GM19239 (cell line): Measurements from ENCODE around the gene TMBIM4.

ENCODE experiments used
- DNase-seq: peaks from one replicate; pipeline ENCODE4 v3.0.0; 2011; ENCODE audit warnings: low spot score; ENCODE audit not compliant: insufficient read length
- FAIRE-seq: peaks from 2 replicates; lab custom pipeline; 2011; peaks lifted over from hg19 to GRCh38; lab: Jason Lieb, UNC

TMBIM4 gene

DNA sequence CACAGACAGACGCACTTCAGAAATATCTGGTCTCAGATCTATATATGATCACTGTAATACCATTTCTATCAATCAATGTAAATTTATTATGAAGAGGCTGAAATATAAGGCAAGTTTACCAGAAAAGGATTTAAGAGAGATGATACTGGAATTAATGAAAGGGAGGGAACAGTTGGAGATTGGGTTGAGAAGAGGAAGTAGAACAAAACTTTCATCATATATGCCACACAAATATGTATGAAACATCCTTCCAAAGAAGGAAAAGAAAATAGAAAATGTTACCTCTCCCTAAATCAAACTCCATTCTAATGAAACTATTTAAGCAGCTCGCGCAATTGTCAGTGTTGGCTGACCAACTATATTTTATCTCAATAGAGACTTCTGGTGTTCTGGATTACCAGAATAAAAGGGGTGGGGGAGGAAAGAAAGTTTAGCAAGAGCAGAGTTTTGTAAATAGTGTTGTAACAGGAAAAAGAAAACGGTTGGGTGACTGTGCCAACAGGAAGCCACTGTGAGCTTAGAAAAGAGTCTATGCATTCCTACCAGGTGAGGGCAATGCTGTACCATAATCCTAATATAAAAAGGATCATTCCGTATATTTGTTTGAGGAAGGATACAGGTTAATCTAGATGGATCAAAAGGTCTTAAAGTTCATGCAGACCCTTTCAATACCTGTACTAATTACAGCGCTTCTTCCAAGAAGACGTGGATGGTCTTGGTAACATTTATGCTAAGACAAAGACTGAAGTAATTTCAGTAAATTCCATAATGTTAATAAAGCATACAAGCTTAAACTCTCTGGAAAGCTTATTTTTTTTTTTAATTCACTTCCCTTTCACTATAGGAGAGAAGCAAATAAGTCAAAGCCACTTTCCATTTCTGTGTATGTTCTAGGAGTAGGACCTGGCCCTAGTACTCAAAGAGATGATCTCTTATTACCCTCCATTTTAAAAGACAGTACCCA lies 24.7 kb downstream of the TMBIM4 start:
- FAIRE-seq (peak; percentile 58), DNase-seq (no peak)

DNA sequence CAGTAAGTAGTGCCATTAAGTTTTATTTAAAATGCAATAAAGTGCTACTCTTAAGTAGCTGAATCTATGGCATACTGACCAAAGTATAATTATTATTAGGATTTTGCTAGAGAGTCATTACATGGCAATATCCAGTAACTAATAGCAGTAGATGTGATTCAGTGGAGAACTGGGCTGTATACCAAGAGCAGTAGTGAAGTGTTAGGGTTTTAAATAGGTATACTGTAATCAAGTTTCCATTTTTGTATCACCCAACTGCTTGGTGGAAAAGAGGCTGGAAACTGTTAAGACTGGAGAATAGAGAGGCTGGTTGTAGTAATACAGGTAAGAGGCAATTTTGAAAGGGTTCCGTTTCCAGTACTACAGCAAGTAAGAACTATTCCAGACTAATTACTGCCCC lies 25.9 kb downstream of the TMBIM4 start:
- FAIRE-seq (no peak), DNase-seq (no peak)

DNA sequence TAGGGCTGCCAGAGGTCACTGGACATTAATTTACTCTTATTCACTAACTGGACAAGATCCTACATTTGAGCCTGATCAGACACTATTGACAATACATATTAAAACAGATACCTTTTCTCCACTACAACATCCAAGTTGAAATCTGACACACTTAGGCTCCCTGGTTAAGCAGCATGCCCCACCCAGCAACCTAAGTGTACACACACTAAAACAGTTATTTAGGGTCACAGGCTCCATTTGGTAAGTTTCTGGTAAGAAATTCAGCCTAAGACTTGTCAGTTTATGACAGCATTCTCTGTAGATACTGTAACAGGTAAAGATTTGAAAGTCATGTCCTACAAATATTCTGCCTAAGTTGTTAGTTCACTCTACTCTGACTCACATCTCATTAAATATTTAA lies 27.0 kb downstream of the TMBIM4 start:
- no peak for FAIRE-seq
- DNase-seq: no peak

DNA sequence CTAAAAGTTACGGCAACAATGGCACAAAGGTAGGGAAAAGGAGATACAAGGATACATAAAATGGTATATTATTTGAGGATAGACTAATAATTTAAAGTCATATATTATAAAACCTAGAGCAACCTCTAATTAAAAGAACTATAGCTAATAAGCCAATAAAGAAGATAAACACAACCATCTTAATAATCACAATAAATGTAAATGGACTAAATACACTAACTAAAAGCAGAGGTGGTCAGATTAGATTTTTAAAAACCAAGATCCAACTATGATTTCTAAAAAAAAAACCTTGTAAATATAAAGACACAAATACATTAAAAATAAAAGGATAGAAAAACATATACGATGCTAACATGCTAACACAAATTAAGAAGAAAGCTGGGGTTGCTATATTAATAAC lies 28.5 kb downstream of the TMBIM4 start:
- DNase-seq (no peak), FAIRE-seq (no peak)

DNA sequence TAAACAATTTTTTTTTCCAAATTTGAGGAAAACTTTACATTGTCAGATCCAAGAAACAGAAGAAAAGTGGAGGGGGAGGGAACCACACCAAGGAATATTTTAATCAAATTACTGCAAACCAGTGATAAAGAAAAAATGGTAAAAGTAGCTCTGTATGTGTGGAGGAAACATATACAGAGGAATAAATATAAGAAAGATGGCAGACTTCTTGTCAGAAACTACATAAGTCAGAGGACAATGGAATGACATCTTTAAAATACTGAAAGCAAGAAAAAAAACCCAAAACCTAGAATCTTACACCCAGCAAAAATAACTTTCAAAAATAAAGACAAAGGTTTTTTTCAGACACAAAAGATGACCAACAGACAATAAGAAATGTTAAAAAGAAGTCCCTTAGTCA lies 29.1 kb downstream of the TMBIM4 start:
- DNase-seq: no peak
- FAIRE-seq: no peak

DNA sequence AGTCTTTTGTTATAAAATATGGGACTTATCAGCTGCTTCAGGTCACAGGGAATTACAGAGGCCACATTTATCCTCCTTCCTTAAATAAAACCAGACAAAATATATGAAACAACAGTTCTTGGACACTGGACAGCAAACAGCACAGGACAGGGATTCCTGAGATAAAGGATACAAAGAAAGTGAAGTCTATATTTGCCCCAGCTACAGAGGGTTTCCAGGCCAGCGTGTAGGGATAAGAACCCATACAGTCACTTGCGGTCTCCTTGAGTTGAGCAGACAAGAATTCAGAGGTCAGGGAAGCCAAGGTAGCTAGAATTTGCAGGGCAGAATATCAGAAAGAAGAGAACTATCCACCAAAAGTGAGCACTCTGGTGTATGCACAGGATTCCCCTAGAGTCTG lies 30.5 kb downstream of the TMBIM4 start:
- no peak for FAIRE-seq

DNA sequence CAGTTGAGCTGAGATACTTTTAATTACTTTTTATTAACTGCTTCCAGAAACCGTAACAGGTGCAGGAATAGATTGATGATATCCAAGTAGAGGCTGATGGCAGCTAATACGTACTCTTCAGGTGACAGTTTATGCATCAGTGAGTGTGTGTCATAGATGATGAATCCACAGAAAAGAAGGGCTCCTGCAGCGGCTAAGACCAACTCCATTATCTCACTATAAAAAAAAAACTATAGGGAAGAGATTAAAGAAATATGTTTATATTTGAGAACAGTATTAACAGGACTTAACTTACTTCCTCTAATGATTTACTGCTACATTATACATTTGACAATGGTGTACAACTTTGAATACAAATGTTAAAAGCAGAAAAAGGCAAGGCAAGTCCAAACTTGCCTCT lies 31.9 kb downstream of the TMBIM4 start:
- DNase-seq (no peak), FAIRE-seq (no peak)

More for the DNA sequence above, 30.5 kb downstream of the TMBIM4 start:
- no peak for DNase-seq

DNA sequence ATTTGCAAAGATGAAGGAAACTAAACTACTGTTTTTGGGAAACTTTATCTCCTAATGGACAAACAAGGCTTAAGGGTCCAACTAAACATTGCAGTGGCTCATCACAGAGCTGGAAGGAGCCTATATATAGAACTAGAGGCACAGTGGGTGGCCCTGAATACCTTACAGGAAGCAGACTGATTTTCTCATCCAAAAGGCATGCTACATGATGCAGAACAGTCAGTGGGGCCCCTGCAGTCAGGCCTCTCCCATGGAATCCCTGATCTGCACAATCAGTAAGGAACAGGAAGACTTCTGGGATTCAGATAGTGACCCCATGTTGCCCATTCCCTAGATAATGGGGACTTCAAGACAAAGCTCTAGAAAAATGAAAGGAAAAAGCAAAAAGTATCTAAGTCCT lies 37.4 kb downstream of the TMBIM4 start:
- FAIRE-seq (no peak), DNase-seq (no peak)

DNA sequence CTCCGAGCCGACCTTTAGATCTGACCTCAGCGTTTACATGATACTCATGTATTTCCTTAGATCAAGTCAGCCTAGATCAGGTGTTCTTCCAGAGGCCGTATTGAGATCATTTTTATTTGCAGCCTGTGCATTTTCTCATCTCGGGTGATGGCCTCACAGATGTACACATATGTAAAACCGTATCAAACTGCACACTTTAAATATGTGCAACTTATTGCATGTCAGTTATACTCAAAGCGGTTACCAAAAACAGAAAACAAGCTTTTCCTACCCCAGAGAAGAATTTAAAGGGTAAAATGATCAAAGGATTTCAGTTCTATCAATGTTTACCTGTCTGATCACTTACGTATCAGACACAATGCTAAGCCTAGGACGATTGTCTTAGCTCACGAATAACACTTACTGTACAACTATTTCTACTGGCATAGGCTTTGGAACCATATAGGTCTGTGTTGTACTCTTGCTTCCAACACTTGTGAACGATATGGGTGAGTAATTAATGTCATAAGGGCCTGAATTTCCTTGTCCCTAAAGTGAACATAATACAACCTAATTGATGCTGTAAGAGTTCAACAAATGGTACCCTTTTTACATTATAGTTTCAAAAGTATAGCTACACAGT lies 38.6 kb downstream of the TMBIM4 start:
- DNase-seq (no peak), FAIRE-seq (peak; percentile 21)

DNA sequence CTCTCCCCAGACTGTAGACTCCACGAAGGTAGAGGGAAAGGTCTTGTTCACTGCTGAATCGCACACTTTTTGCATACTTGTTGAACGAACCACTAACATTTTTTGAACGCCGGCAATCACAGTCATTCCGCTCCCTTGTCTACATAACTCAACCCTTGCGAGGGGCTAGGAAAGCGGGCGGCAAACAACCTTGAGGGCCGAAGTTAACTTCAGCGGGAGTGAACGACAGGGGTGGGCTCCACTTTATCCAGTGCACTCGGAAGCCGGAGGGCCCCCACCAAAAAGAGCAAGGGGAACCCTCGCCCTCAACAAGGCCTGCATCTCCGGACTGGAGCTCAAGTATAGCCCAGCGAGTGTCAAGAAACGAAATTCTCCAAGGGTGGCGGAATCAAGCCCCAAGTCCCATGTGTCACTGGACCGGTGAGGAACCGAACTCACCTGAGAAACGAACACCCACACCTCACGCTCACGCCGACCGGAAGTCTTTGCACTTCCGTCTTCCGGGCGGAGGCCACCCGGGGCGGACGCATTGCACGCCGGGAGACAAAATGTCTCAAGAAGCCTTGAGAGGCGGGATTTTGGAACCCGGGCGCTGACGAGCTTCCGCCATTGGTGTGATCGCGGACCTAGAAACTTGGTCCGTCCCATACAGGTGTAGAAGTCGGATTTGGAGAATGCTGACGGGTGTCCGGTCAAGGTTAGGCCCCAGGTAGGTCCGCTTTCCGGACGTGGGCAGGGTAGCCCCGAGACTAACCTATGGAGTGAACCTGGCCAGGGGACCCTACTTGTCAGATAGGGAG lies 39.3 kb downstream of the TMBIM4 start, which contains the start of gene LLPH:
Gene LLPH, minus strand, starts transcription at position 484 of the 800 bp plus-strand sequence. CDS start 1,644 bp downstream, outside the sequence.
- FAIRE-seq (peak; percentile 92), DNase-seq (peak; percentile 81)

DNA sequence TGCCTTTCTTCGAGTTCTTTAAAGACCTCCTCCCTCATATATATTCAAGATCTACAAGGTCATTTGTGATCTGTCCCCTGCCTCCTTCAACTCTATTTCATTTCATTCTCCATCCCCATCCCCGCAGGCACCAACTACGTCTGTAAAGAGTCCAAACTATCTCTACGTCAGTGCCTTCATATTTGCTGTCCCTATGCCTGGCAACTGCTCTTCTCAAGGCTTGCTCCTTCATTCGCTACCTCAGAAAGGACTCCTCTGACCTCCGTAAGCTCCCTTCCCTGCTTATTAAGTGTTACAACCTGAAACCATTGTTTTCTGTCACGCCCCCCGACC lies 39.9 kb downstream of the TMBIM4 start:
- FAIRE-seq: no peak

DNA sequence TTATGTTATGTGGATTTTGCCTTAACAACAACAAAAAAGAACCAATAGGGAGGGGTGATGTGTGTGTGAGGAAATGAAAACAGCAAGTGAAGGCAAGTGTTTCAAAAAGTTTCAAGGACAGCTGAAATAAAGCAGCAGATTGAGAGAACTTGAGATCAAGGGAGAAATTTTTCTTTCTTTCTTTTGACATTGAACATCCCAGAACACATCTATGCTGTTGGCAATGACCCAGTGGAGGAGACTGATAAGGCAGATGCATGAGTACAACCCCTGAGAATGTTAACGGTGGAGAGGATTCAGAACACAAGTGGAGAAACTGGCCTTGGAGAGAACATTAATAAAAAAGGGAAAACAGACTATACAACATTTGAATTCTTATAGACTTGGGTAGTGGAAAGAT lies 42.1 kb downstream of the TMBIM4 start:
- no peak for FAIRE-seq
- DNase-seq: no peak

More for the DNA sequence above, 39.9 kb downstream of the TMBIM4 start:
- no peak for DNase-seq

DNA sequence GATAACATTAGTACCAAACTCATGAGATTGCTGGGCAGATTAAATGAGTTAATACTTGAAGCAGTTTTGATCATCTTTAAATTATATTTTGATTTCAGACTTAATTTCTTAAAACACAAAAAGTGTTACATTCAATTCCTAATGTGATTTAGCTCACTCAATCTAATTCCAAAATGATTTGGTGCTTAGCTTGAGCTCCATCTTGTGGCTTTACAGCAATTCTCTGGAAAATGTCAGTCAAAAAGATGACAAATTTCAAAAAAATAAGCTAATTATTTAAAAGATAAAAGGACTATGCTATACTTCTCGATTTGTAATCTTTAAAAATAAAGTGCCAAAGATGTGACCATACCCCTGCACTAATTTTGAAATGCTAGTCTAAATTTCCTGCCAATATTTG lies 49.3 kb downstream of the TMBIM4 start:
- DNase-seq (no peak), FAIRE-seq (no peak)

DNA sequence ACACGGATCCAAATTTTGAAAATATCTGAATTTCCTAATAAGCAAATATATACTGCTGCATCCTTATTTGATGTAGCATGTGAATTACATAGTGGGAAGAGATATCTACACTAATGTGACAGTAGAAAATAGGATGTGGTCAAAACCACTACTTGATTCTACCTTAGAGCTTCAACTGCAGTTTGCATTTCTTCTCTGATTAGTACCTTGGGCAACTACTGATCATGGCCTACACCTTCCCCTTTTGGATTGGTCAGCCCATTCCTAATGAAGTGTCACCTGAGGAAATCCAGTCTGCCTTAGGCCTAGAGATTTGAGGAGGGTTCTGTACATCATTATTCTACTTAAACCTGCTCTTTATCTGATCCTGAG lies 49.9 kb downstream of the TMBIM4 start:
- FAIRE-seq (no peak), DNase-seq (no peak)

DNA sequence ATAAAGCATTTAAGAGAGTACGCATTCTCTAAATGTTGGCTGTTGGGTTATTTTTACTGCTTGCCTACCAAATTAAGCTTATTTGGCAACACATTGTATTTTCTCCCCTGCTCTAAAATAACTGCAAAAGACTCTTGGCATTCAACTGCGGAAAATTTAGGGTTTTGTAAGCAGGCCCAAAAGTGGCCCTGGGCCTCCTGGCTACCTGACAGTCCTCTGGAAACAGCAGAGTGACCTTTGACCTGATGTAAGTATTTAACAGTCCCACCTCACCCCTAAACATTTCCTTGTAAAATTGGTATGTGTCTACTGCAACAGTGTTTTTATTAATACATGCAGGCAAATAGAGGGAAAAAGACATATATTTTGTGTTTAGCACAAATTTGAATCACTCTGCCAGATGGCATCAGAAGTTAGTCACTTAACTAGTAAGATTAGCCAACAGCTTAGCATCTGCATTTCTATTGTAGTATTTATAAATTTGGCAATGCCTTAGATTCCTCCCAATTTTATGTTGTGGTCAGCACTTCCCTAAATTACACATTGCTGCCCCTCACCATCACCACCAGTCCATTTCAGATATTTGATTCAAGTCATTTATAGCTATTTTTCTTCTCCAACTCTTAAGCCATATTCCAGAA lies 50.4 kb downstream of the TMBIM4 start:
- FAIRE-seq (no peak), DNase-seq (no peak)

DNA sequence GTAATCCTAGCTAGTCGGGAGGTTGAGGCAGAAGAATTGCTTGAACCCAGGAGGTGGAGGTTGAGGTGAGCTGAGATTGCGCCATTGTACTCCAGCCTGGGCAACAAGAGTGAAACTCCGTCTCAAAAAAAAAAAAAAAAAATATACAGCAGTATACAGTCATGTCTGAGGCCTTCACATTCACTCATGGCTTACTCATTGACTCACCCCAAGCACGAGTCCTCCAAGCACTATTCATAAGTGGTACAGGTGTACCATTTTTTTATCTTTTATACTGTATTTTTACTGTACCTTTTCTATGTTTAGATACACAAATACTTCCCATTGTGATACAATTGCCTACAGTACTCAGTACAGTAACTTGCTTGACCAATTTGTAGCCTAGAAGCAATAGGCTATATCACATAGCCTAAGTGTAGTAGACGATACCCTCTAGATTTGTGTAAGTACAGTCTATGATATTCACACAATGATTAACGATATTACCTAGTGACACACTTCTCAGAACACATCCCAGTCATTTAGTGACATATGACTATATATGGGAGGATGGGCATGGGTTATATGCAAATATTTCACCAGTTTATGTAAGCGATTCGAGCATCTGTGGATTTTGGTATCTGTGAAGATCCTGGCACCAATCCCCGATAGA lies 51.4 kb downstream of the TMBIM4 start:
- FAIRE-seq: no peak

DNA sequence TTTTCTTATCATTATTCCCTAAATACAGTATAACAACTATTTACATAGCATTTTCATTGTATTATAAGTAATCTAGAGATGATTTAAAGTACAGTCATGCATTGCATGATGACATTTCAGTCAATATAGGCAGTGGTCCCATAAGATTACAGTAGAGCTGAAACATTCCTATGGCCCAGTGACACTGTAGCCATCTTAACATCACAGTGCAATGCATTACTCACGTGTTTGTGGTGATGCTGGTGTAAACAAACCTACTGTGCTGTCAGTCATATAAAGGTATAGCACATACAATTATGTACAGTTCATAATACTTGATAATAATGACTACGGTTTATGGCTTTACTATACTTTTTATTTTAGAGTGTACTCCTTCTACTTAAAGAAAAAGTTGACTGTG lies 52.6 kb downstream of the TMBIM4 start:
- no peak for DNase-seq
- no peak for FAIRE-seq

More for the DNA sequence above, 51.4 kb downstream of the TMBIM4 start:
- no peak for DNase-seq

DNA sequence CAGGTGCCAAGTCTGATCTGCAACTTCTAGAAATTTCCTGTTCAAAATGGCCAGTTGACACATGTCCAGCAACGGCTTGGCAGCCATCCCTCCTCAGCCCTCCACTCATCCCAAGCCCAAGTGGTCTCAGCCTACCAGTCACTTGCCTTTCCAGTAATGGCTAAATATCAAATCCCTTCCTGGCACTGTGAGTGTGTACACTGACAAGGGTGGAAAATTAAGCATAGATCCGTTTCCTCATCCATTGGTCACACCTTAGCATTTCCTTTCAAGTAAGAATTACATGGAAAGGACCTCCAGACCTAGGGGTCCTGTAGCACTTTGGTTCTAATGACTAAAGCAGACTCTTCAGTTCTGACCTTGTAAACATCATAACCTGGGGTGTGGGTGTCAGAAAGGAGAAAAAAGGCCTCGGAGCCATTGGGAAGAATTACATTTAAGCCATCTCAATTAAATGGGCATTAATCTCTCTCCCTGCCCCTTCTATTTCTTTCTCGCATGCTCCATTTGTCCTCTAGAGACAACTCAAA lies 54.7 kb downstream of the TMBIM4 start:
- FAIRE-seq (no peak), DNase-seq (no peak)

DNA sequence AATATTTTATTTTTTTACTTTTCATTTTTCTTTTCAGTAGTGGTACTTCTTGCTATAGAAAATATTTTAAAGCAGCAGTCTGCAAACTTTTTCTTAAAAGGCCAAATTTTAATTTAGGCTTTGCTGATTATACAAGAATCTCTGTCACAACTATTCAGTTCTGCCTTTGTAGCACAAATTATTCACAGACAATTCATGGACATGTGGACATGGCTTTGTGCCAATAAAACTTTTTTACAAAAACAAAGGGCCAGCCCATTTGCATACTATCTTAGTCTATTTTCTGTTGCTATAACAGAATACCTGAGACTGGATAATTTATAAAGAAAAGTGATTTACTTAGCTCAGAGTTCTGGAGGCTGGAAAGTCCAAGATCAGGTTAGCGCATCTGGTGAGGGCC lies 56.3 kb downstream of the TMBIM4 start:
- FAIRE-seq: no peak

DNA sequence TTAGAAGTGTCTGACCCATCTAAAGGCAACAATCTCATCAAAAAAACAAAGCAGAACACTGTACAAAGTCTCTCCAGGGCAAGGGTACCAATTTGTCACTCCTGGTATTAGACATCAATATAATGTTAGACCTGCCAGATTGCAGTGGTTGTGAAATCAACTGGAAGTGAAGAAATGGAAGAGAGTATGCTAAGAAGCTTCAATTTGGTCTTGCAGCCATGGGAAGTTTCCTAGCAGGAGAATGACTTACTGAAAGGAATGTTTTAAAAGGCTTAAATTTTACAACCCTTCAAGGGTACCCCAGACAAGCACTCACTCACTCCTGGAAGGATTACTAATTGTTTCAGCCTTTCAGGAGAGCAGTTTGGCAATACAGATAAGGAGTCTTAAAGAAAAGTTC lies 58.2 kb downstream of the TMBIM4 start:
- DNase-seq (no peak), FAIRE-seq (no peak)

More for the DNA sequence above, 56.3 kb downstream of the TMBIM4 start:
- DNase-seq: no peak
